ENCODE data around the gene ADCY9.

Gene ADCY9

DNA sequence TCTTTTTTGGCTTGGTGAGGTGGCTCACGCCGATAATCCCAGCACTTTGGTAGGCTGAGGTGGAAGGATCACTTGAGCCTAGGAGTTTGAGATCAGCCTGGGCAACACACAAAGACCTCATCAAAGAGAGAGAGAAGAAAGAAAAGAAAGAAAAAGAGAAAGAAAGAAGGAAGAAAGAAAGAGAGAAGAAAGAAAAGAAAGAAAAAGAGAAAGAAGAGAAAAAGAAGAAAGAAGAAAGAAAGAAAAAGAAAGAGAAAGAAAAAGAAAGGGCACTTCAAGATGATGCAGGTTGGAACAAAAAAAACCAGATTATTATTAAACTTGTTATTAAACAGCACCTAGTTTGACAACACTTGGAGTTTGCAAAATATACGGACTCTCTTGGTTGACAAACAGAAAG is 21.2 kb upstream of the ADCY9 start:
- no peak for DNase-seq (ENCODE audit: low read depth in 1 of 2, low spot score in 1 of 2)
- no peak overlapping the region for H3K27ac ChIP-seq (replicated peaks)
- TF ChIP-seq SPI1 (IDR thresholded peaks at IDR 0.05; ENCODE audit: borderline replicate concordance, low read depth) (no peak), POLR2AphosphoS5 (IDR thresholded peaks at IDR 0.05; ENCODE audit: low read depth) (no peak), GABPA (IDR thresholded peaks at IDR 0.05; ENCODE audit: low read depth) (no peak)
- TF ChIP-seq, protein P1, sequence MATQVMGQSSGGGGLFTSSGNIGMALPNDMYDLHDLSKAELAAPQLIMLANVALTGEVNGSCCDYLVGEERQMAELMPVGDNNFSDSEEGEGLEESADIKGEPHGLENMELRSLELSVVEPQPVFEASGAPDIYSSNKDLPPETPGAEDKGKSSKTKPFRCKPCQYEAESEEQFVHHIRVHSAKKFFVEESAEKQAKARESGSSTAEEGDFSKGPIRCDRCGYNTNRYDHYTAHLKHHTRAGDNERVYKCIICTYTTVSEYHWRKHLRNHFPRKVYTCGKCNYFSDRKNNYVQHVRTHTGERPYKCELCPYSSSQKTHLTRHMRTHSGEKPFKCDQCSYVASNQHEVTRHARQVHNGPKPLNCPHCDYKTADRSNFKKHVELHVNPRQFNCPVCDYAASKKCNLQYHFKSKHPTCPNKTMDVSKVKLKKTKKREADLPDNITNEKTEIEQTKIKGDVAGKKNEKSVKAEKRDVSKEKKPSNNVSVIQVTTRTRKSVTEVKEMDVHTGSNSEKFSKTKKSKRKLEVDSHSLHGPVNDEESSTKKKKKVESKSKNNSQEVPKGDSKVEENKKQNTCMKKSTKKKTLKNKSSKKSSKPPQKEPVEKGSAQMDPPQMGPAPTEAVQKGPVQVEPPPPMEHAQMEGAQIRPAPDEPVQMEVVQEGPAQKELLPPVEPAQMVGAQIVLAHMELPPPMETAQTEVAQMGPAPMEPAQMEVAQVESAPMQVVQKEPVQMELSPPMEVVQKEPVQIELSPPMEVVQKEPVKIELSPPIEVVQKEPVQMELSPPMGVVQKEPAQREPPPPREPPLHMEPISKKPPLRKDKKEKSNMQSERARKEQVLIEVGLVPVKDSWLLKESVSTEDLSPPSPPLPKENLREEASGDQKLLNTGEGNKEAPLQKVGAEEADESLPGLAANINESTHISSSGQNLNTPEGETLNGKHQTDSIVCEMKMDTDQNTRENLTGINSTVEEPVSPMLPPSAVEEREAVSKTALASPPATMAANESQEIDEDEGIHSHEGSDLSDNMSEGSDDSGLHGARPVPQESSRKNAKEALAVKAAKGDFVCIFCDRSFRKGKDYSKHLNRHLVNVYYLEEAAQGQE (IDR thresholded peaks at IDR 0.05; ENCODE audit: insufficient replicate concordance, low read depth), result no peak
- TF ChIP-seq, protein P2, sequence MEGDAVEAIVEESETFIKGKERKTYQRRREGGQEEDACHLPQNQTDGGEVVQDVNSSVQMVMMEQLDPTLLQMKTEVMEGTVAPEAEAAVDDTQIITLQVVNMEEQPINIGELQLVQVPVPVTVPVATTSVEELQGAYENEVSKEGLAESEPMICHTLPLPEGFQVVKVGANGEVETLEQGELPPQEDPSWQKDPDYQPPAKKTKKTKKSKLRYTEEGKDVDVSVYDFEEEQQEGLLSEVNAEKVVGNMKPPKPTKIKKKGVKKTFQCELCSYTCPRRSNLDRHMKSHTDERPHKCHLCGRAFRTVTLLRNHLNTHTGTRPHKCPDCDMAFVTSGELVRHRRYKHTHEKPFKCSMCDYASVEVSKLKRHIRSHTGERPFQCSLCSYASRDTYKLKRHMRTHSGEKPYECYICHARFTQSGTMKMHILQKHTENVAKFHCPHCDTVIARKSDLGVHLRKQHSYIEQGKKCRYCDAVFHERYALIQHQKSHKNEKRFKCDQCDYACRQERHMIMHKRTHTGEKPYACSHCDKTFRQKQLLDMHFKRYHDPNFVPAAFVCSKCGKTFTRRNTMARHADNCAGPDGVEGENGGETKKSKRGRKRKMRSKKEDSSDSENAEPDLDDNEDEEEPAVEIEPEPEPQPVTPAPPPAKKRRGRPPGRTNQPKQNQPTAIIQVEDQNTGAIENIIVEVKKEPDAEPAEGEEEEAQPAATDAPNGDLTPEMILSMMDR (IDR thresholded peaks at IDR 0.05; ENCODE audit: insufficient read depth, low read length), result no peak
- no peak overlapping the region for H3K4me3 ChIP-seq (replicated peaks; ENCODE audit: insufficient read depth, low read length)
- H3K27me3 ChIP-seq (ENCODE audit: insufficient read depth, poor library complexity, severe bottlenecking), result no peaks in the 10 kb centered on the region

DNA sequence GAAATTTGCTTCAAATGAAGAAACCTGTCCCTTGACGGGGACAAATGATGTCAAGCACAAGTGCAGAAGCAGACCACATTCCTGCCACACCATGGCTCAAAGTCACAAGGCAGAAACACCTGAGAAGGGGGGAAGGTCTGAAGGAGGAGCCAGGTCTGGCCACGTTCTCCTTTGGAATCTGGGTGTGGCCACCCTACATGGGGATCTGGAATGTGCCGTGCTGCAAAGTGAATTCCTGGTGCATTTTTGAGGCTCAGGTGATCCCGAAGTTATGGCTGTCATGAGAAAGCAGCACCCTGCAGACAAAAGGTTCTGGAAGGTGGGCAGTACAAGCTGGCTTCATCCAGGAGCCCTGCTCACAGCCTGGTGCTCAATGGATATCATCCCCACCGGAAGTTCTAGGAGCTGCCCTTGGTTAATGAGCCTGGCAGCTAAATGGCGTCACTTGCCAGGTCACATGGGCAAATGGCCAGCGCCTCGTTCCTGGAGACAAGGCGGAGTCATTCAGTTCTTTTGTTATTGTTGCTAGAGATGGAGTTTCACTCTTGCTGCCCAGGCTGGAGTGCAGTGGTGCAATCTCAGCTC is 20.1 kb upstream of the ADCY9 start:
- Histone ChIP-seq H3K27me3 (ENCODE audit: insufficient read depth, poor library complexity, severe bottlenecking) (no peaks in the 10 kb centered on the region), H3K4me3 (replicated peaks; ENCODE audit: insufficient read depth, low read length) (no peak overlapping the region), H3K27ac (replicated peaks) (no peak overlapping the region)
- DNase-seq (ENCODE audit: low read depth in 1 of 2, low spot score in 1 of 2), result no peak
- TF ChIP-seq, protein P2 (IDR thresholded peaks at IDR 0.05; ENCODE audit: insufficient read depth, low read length), result no peak
- TF ChIP-seq POLR2AphosphoS5 (IDR thresholded peaks at IDR 0.05; ENCODE audit: low read depth) (no peak), SPI1 (IDR thresholded peaks at IDR 0.05; ENCODE audit: borderline replicate concordance, low read depth) (no peak), GABPA (IDR thresholded peaks at IDR 0.05; ENCODE audit: low read depth) (no peak)
- TF ChIP-seq, protein P1 (IDR thresholded peaks at IDR 0.05; ENCODE audit: insufficient replicate concordance, low read depth), result no peak

DNA sequence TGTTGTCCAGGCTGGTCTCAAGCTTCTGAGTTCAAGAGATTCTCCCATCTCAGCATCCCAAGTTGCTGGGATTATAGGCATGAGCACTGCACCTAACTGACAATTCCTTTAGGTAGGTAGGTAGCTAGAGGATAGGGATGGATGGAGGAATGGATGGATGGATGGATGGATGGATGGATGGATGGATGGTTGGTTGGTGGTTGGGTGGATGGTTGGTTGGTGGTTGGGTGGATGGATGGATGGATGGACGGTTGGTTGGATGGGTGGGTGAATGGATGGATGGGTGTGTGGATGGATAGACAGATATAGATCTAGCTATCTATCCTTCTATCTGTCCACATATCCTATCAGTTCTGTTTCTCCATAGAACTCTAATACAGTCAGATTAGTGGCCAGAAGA is 19.3 kb upstream of the ADCY9 start:
- no peak for DNase-seq (ENCODE audit: low read depth in 1 of 2, low spot score in 1 of 2)
- TF ChIP-seq POLR2AphosphoS5 (IDR thresholded peaks at IDR 0.05; ENCODE audit: low read depth) (no peak), SPI1 (IDR thresholded peaks at IDR 0.05; ENCODE audit: borderline replicate concordance, low read depth) (no peak), GABPA (IDR thresholded peaks at IDR 0.05; ENCODE audit: low read depth) (no peak)
- TF ChIP-seq, protein P1 (IDR thresholded peaks at IDR 0.05; ENCODE audit: insufficient replicate concordance, low read depth), result no peak
- TF ChIP-seq, protein P2 (IDR thresholded peaks at IDR 0.05; ENCODE audit: insufficient read depth, low read length), result no peak
- Histone ChIP-seq H3K27me3 (ENCODE audit: insufficient read depth, poor library complexity, severe bottlenecking) (no peaks in the 10 kb centered on the region), H3K27ac (replicated peaks) (no peak overlapping the region), H3K4me3 (replicated peaks; ENCODE audit: insufficient read depth, low read length) (no peak overlapping the region)
